ENCODE results near the gene SPATA2. TPM values are rescaled to one million over a fixed set of nuclear protein-coding genes. Genes with fewer than 3 reads are reported as not detected.

The SPATA2 gene
- polyA plus RNA-seq, 3 donors from 2014 or later = 1.2 to 5.3 (median 2.2) TPM

DNA sequence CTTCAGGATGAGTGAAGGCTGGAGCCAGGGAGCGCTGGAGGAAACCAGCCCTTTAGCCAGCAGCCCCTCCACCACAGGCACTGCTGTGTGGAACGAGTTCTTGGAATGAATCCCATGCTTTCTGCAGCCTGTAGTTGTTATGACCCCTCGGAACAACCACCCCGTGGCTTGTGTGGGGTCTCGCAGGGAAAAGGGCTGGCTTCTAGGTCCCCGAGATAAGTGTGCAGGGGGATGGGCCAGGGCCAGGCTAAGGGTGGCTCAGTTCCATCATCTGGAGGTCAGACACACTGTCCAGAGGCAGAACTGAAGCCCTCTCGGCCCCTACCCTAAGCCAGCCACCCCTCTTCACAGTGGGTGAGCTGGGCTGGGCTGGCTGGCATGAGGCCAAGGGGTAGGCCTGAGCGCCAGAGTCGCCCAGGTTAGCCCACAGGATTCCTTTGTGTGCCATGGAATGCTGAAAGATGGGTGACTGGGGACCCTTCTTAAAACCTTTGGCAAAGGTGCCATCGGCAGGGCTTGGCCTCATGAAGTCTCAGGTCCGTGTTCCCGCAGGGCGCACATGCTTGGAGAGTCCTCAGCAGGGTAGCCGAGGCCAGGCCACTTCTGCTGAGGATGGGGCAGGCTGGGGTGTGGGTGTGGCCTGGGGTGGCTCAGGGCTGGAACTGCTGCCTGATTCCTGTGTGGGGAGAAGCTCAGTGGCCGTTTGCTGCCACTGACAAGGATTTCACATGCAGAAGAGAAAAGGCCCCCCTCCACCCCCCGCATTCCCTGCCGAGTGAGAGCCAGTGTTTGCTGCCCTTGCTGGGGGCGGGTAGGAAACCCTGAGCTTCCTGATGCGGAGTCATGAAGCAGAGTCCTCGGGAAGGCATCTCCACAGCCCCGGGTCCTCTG, 24.6 kb downstream of the SPATA2 start:
- no peak for DNase-seq
- peaks cover 0 to 2% (median 1%) of the 10 kb centered on the region in 3 donors for H3K27me3 Mint-ChIP-seq (ENCODE audit: low read depth in 3 of 3)
- no peaks in the 10 kb centered on the region for H3K9me3 Mint-ChIP-seq
- H3K27ac Mint-ChIP-seq = no peak overlapping the region
- peaks cover 0 to 16% (median 4%) of the 10 kb centered on the region in 3 donors for H3K36me3 Mint-ChIP-seq
- no peak overlapping the region for H3K4me3 Mint-ChIP-seq
- H3K4me1 Mint-ChIP-seq = peaks cover 3 to 15% of the 10 kb centered on the region in 2 donors

DNA sequence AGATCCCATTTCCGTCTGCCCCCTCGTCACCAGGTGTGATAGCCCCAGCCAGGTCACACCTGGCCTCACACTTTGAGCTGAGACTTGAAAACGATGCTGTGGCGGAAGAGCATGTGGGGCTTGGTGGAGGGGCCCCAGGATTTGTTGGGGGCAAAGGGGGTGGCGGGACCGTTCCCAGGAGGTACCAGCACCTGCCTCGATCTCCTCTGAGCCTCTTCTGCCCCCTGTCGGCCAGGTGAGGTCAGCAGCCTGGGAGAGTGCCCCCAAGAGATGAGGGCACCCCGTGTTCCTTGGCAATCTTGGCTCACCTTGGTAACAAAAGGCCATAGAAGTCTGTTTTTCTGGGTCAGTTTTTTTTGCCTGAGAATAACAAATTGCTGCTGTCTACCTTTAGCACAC, 25.4 kb downstream of the SPATA2 start:
- Mint-ChIP-seq H3K4me3 (no peak overlapping the region), H3K27me3 (ENCODE audit: low read depth in 3 of 3) (peaks cover 0 to 2% (median 1%) of the 10 kb centered on the region in 3 donors), H3K9me3 (no peaks in the 10 kb centered on the region), H3K4me1 (peaks cover 3 to 15% of the 10 kb centered on the region in 2 donors), H3K27ac (peak overlapping the region in 3 of 6 donors; percentile 3 to 60 (median 48)), H3K36me3 (peaks cover 0 to 16% (median 4%) of the 10 kb centered on the region in 3 donors)
- DNase-seq = no peak

GRCh38 chr20:49889001-49889934, 26.1 kb downstream of the SPATA2 start:
- Mint-ChIP-seq H3K27ac (peak overlapping the region in 5 of 6 donors; percentile 2 to 60 (median 46)), H3K36me3 (peaks cover 0 to 20% (median 4%) of the 10 kb centered on the region in 3 donors), H3K27me3 (ENCODE audit: low read depth in 3 of 3) (peaks cover 0 to 4% (median 0%) of the 10 kb centered on the region in 3 donors), H3K9me3 (no peaks in the 10 kb centered on the region), H3K4me1 (peaks cover 3 to 15% of the 10 kb centered on the region in 2 donors), H3K4me3 (no peak overlapping the region)
- no peak for DNase-seq

DNA sequence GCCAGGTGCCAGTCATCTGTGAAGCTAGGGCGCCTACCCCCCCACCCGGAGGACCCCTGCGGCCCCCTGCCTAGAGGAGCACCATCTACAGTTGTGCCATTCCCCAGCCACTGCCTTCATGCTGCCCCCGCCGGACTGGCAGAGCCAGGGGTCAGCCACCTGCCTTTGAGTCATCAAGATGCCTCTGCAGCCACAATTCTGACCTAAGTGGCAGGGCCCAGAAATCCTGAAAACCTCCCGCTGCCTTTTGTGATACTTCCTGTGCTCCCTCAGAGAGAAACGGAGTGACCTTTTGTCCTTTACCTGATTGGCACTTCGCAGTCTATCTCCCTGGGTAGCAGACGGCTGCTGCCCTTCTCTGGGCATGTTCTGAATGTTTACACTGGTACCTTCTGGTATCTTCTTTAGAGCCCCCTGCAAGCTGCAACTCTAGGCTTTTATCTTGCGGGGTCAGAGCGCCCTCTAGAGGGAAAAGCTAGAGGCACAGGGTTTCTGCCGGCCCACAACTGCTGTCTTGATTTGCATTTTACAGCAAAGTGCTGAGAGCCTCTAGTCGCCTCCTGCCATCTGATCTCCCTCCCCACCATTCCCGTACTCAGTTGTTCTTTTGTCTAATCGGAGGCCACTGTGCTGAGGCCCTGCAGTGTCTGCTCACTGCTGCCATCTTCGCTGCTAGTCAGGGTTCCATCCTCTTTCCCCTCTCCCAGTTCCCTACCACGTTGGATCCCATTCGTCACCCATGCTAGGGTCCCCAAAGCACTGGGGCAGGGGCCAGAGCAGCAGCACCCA, 26.9 kb downstream of the SPATA2 start:
- H3K27me3 Mint-ChIP-seq (ENCODE audit: low read depth in 3 of 3) = peaks cover 0 to 4% (median 0%) of the 10 kb centered on the region in 3 donors

GRCh38 chr20:49887251-49888211, 27.8 kb downstream of the SPATA2 start:
- peaks cover 0 to 4% (median 0%) of the 10 kb centered on the region in 3 donors for H3K27me3 Mint-ChIP-seq (ENCODE audit: low read depth in 3 of 3)
- H3K36me3 Mint-ChIP-seq = peaks cover 1 to 28% (median 4%) of the 10 kb centered on the region in 3 donors
- H3K27ac Mint-ChIP-seq = peak overlapping the region in 1 of 6 donors; percentile 64
- no peak for DNase-seq
- peaks cover 3 to 7% of the 10 kb centered on the region in 2 donors for H3K4me1 Mint-ChIP-seq
- no peak overlapping the region for H3K4me3 Mint-ChIP-seq
- no peaks in the 10 kb centered on the region for H3K9me3 Mint-ChIP-seq

More for the DNA sequence above, 26.9 kb downstream of the SPATA2 start:
- Mint-ChIP-seq H3K27ac (peak overlapping the region in 2 of 6 donors; percentile 42 to 46), H3K9me3 (no peaks in the 10 kb centered on the region), H3K4me1 (peaks cover 3 to 7% of the 10 kb centered on the region in 2 donors), H3K4me3 (no peak overlapping the region), H3K36me3 (peaks cover 0 to 27% (median 4%) of the 10 kb centered on the region in 3 donors)
- DNase-seq = peak; percentile 26 to 46 (median 28)

- no peaks in the 10 kb centered on the region for H3K9me3 Mint-ChIP-seq
- H3K36me3 Mint-ChIP-seq = peaks cover 4 to 37% (median 4%) of the 10 kb centered on the region in 3 donors
- no peak overlapping the region for H3K27ac Mint-ChIP-seq
- H3K4me1 Mint-ChIP-seq = peaks cover 3 to 7% of the 10 kb centered on the region in 2 donors
- no peak overlapping the region for H3K4me3 Mint-ChIP-seq
- no peak for DNase-seq
- H3K27me3 Mint-ChIP-seq (ENCODE audit: low read depth in 3 of 3) = peaks cover 0 to 4% (median 0%) of the 10 kb centered on the region in 3 donors
Observed at GRCh38 chr20:49886571-49887213, 28.6 kb downstream of the SPATA2 start.

DNA sequence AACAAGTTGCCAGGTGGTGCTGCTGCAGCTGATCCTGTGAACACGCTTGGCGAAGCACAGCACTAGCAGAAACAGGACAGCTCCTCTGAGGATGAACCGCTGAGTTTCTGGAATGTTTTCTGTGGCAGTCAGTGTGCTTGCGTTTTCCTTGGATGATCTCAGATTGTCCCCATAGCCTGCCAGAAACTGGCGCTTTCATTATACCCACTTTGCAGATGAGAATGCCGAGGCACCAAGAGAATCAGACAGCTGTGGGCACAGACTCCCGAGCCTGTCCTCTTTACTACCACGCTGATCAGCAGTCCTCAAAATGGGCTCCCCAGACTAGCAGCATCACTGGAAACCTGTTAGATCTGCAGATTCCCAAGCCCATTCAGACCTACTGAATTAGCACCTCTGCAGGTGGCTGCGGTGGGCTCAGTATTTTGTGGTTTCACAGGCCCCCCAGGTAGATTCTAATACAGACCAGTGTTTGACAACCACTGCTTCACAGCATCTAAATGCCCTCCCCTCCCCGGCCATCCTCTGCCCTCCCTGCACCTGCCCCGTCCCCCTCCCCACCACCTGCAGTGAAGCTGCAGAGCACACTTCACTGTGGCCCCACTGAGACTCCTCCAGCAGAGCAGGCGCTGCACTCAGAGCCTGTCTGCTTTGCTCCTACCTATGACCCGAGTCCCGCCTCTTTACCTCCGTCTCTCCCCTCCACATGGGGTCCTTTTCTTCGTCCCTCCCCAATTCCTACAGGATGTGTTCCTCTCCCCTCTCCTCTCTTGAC, 29.6 kb downstream of the SPATA2 start:
- Mint-ChIP-seq H3K4me3 (no peak overlapping the region), H3K9me3 (no peaks in the 10 kb centered on the region), H3K36me3 (peaks cover 8 to 41% (median 10%) of the 10 kb centered on the region in 3 donors), H3K27ac (peak overlapping the region in 1 of 6 donors; percentile 12), H3K4me1 (peaks cover 3 to 7% of the 10 kb centered on the region in 2 donors), H3K27me3 (ENCODE audit: low read depth in 3 of 3) (peaks cover 0 to 4% (median 0%) of the 10 kb centered on the region in 3 donors)
- DNase-seq = no peak

GRCh38 chr20:49883246-49883802, 32.0 kb downstream of the SPATA2 start:
- peaks cover 0 to under 1% of the 10 kb centered on the region in 2 donors for H3K4me1 Mint-ChIP-seq
- H3K36me3 Mint-ChIP-seq = peaks cover 7 to 36% (median 15%) of the 10 kb centered on the region in 3 donors
- DNase-seq = no peak
- no peaks in the 10 kb centered on the region for H3K9me3 Mint-ChIP-seq
- H3K27ac Mint-ChIP-seq = no peak overlapping the region
- H3K27me3 Mint-ChIP-seq (ENCODE audit: low read depth in 3 of 3) = peaks cover 0 to 3% (median 0%) of the 10 kb centered on the region in 3 donors
- no peak overlapping the region for H3K4me3 Mint-ChIP-seq

DNA sequence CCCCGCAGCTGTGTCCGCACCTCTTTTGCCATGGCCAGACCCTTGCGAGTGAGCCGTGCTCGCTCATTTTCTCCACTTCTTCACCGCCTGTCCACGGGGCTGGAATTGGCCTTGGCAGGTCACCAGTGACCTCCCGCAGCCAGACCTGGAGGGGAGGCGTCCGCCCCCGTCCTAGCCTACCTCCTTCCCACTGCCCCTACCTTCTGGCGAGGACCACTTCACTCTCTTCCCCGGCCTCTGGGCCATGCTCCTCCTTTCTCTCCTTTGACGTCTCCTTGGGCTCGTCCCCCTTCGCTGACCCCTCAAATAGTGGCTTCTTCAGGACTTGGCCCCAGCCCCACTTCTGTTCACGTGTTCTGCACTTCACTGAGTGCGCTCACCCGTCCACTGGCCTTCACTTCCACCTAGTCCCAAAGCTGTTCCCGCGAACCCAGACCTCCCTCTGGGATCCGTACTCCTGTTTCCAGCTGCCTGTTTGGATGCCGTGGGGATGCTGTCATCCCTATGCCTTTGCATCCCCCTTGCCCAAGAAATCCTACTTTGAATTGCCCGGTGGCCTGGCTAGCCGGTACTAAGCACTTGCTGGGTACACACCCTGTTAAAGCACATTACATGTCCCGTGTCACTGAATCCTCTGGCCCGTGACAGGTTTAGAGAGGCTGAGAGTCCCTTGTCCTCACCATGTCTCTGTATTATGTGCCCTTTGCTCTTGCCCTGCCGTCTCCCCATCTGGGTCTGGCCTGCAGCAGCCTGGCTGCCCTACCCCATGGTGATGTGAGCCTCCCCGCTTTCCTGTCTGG, 33.0 kb downstream of the SPATA2 start:
- no peaks in the 10 kb centered on the region for H3K9me3 Mint-ChIP-seq
- no peaks in the 10 kb centered on the region for H3K4me1 Mint-ChIP-seq
- DNase-seq = no peak
- peaks cover 6 to 42% (median 15%) of the 10 kb centered on the region in 3 donors for H3K36me3 Mint-ChIP-seq
- H3K4me3 Mint-ChIP-seq = no peak overlapping the region
- H3K27me3 Mint-ChIP-seq (ENCODE audit: low read depth in 3 of 3) = peaks cover 0 to 2% (median 0%) of the 10 kb centered on the region in 3 donors
- peak overlapping the region in 3 of 6 donors; percentile 18 to 43 (median 40) for H3K27ac Mint-ChIP-seq

DNA sequence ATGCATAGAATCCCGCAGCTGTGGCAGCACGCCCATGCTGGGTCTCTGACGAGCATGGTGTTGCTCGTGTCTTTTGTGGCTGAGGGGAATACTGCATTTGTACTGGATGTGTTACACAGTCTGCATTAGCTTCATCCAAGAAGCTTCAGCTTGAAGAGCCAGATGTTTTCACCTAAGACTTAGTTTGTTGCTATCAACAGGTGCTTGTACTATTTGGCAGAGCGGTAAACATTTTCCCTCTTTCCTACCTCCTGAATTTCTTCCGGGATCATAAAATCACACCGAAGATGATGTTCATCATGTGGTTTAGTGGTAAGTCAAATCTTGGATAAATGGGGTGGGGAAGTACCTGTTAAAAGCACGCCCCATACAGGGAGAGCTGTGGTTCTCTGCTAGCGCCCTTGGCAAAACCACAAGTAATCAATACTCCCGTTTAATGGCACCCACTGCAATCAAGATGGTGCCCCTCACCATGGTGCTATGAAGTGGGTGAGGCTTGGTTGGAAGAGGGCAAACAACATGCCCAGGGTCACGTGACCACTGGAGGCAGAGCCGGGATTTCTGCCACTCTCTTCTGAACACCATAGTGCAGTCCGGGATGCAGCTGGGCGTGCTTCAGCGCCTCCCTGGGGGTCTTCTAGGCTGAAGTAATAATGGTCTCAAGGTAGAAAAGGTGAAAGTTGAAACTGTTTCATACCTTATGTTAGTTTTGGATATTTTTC, 34.4 kb downstream of the SPATA2 start:
- no peaks in the 10 kb centered on the region for H3K9me3 Mint-ChIP-seq
- peaks cover 0 to 2% (median 0%) of the 10 kb centered on the region in 3 donors for H3K27me3 Mint-ChIP-seq (ENCODE audit: low read depth in 3 of 3)
- no peak overlapping the region for H3K4me3 Mint-ChIP-seq
- peaks cover 6 to 39% (median 15%) of the 10 kb centered on the region in 3 donors for H3K36me3 Mint-ChIP-seq
- no peaks in the 10 kb centered on the region for H3K4me1 Mint-ChIP-seq
- no peak for DNase-seq
- peak overlapping the region in 1 of 6 donors; percentile 19 for H3K27ac Mint-ChIP-seq
